Nephron progenitor cell (in vitro differentiated cells): ENCODE measurements around the gene ZFHX3.

ENCODE experiments used
- DNase-seq: peaks from one replicate; pipeline ENCODE4 v3.0.0; 2021
- H3K27ac Mint-ChIP-seq: 2 replicates; pipeline ENCODE4 v1.8.0; 2021; ENCODE audit warnings: mild to moderate bottlenecking, moderate library complexity, mixed read lengths
- H3K27me3 Mint-ChIP-seq: 2 replicates; pipeline ENCODE4 v1.8.0; 2021; ENCODE audit warnings: mild to moderate bottlenecking, low read depth, mixed read lengths; ENCODE audit not compliant: poor library complexity
- H3K36me3 Mint-ChIP-seq: 2 replicates; pipeline ENCODE4 v1.8.0; 2021; ENCODE audit warnings: low read depth, mixed read lengths
- H3K4me1 Mint-ChIP-seq: 2 replicates; pipeline ENCODE4 v1.8.0; 2021; ENCODE audit warnings: mixed read lengths
- H3K4me3 Mint-ChIP-seq: 2 replicates; pipeline ENCODE4 v1.8.0; 2021; ENCODE audit warnings: mild to moderate bottlenecking, moderate library complexity, mixed read lengths
- H3K9me3 Mint-ChIP-seq: 2 replicates; pipeline ENCODE4 v1.8.0; 2021; ENCODE audit warnings: mild to moderate bottlenecking, moderate library complexity, mixed read lengths
- TF ChIP-seq, protein P1 (sequence below): fragments of 200-600 bp; sonication (generic); IDR thresholded peaks from 2 replicates; pipeline ENCODE4 v1.5.0; 2021; ENCODE audit warnings: antibody characterized with exemption

ZFHX3 gene

GRCh38 chr16:72788269-72788809, 259.6 kb downstream of the ZFHX3 start:
- peaks cover 9% of the 10 kb centered on the region for H3K27me3 Mint-ChIP-seq
- DNase-seq = no peak
- peaks cover 53% of the 10 kb centered on the region for H3K36me3 Mint-ChIP-seq
- H3K4me1 Mint-ChIP-seq = peaks cover 53% of the 10 kb centered on the region
- H3K9me3 Mint-ChIP-seq = no peaks in the 10 kb centered on the region
- peak overlapping the region; percentile 82 for H3K4me3 Mint-ChIP-seq
- H3K27ac Mint-ChIP-seq = no peak overlapping the region
- TF ChIP-seq, protein P1, sequence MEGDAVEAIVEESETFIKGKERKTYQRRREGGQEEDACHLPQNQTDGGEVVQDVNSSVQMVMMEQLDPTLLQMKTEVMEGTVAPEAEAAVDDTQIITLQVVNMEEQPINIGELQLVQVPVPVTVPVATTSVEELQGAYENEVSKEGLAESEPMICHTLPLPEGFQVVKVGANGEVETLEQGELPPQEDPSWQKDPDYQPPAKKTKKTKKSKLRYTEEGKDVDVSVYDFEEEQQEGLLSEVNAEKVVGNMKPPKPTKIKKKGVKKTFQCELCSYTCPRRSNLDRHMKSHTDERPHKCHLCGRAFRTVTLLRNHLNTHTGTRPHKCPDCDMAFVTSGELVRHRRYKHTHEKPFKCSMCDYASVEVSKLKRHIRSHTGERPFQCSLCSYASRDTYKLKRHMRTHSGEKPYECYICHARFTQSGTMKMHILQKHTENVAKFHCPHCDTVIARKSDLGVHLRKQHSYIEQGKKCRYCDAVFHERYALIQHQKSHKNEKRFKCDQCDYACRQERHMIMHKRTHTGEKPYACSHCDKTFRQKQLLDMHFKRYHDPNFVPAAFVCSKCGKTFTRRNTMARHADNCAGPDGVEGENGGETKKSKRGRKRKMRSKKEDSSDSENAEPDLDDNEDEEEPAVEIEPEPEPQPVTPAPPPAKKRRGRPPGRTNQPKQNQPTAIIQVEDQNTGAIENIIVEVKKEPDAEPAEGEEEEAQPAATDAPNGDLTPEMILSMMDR = no peak

DNA sequence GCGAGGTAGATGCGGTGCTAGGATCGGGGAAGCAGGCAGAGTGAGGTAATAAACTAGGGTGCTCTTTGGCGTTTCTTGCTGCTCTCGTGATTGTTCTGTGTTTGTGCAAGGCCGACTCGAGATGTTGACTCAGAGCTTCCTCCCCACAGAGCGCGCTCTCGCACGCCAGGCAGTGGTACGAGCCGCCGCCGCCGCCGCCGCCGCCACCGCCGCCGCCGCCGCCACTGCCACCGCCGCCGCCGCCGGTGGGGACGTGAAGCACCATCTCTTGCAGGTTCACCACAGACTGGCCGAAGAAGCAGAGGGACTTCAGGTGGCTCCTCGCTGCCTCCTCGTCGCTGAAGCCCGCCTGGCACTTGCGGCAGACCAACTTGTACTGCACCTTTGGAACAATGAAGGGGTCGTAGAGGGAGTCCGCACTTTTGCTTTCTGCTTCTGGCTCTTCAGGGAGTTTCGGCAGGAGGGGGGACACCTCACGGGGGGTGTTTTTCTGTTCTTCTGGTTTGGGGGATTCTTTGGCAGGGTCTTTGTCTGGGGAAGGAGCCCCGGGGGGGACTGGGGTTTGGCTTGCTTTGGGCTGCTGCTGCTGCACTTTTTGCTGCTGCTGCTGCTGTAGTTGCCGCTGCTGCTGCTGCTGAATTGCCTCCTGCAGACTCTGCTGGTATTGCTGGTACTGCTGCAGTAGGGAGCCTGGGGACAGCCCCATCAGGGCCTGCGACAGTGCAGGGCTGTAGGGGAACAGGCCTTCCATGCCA, 260.2 kb downstream of the ZFHX3 start:
- peaks cover 54% of the 10 kb centered on the region for H3K4me1 Mint-ChIP-seq
- peaks cover 53% of the 10 kb centered on the region for H3K36me3 Mint-ChIP-seq
- H3K9me3 Mint-ChIP-seq = no peaks in the 10 kb centered on the region
- H3K27me3 Mint-ChIP-seq = peaks cover 9% of the 10 kb centered on the region
- H3K4me3 Mint-ChIP-seq = peak overlapping the region; percentile 82
- TF ChIP-seq, protein P1 = no peak
- DNase-seq = peak; percentile 70
- H3K27ac Mint-ChIP-seq = no peak overlapping the region

DNA sequence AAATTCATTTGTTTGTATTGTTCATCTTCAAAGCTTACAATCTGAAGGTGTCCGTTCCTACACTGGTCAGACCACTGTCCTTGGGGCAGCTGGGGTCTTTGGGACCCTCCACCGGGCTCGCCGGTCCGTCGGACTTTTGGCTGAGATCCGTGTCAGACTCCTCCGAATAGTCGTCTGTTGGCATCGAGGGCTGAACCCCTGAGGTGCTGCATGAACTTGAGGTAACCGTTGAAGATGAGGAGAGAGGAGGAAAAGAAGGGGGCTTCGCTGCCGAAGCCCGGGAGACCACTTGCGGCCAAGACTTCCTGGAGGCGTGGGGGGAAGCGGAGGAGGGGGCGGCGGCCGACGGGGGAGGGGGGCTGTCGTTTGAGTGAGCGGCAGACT, 260.8 kb downstream of the ZFHX3 start:
- Mint-ChIP-seq H3K4me1 (peaks cover 53% of the 10 kb centered on the region), H3K27me3 (peaks cover 9% of the 10 kb centered on the region), H3K9me3 (no peaks in the 10 kb centered on the region), H3K4me3 (peak overlapping the region; percentile 82), H3K27ac (peak overlapping the region; percentile 23), H3K36me3 (peaks cover 55% of the 10 kb centered on the region)
- TF ChIP-seq, protein P1 = no peak
- DNase-seq = no peak

GRCh38 chr16:72786606-72787005, 261.3 kb downstream of the ZFHX3 start:
- no peaks in the 10 kb centered on the region for H3K9me3 Mint-ChIP-seq
- peaks cover 49% of the 10 kb centered on the region for H3K4me1 Mint-ChIP-seq
- DNase-seq = no peak
- H3K27ac Mint-ChIP-seq = no peak overlapping the region
- H3K4me3 Mint-ChIP-seq = peak overlapping the region; percentile 82
- TF ChIP-seq, protein P1 = no peak
- H3K27me3 Mint-ChIP-seq = peaks cover 9% of the 10 kb centered on the region
- H3K36me3 Mint-ChIP-seq = peaks cover 51% of the 10 kb centered on the region

- Mint-ChIP-seq H3K4me3 (peak overlapping the region; percentile 16), H3K4me1 (peaks cover 49% of the 10 kb centered on the region), H3K36me3 (peaks cover 44% of the 10 kb centered on the region), H3K27ac (no peak overlapping the region), H3K9me3 (no peaks in the 10 kb centered on the region), H3K27me3 (peaks cover 9% of the 10 kb centered on the region)
- TF ChIP-seq, protein P1 = no peak
- no peak for DNase-seq
Observed at GRCh38 chr16:72785886-72786285, 262.0 kb downstream of the ZFHX3 start.

- no peak for DNase-seq
- TF ChIP-seq, protein P1 = no peak
- H3K27ac Mint-ChIP-seq = no peak overlapping the region
- no peaks in the 10 kb centered on the region for H3K9me3 Mint-ChIP-seq
- H3K4me3 Mint-ChIP-seq = no peak overlapping the region
- H3K36me3 Mint-ChIP-seq = peaks cover 36% of the 10 kb centered on the region
- H3K4me1 Mint-ChIP-seq = peaks cover 49% of the 10 kb centered on the region
- H3K27me3 Mint-ChIP-seq = peaks cover 11% of the 10 kb centered on the region
Observed at GRCh38 chr16:72785171-72785570, 262.8 kb downstream of the ZFHX3 start.
